ENCODE results near the gene APOH. TPM values are rescaled to one million over a fixed set of nuclear protein-coding genes. Genes with fewer than 3 reads are reported as not detected.

Gene APOH
- total and polyA plus RNA-seq, 12 donors = 0.11 to 1.7 (median 1.5) TPM; not detected in 7

- WGBS, 4 donors = 80 to 83% (median 81%) methylated on average over 2 of the region's 2 CpGs
- H3K4me1 ChIP-seq (replicated peaks in 1 of 2) = peaks cover 6 to 15% of the 10 kb centered on the region in 2 donors
- no peaks in the 10 kb centered on the region for H3K9me3 ChIP-seq (replicated peaks in 1 of 3)
- no peak overlapping the region for H3K4me3 ChIP-seq
- no peaks in the 10 kb centered on the region for H3K27me3 ChIP-seq
- no peaks in the 10 kb centered on the region for H3K36me3 ChIP-seq (replicated peaks in 1 of 2)
- intact Hi-C loops (cut with DNase I) = no loop called here
- H3K27ac ChIP-seq = no peak overlapping the region
- DNase-seq = no peak
- TF ChIP-seq POLR2A (IDR thresholded peaks at IDR 0.05) = no peak
- TF ChIP-seq CTCF (IDR thresholded peaks at IDR 0.05) = no peak
These were observed 40.9 kb upstream of the APOH start for GRCh38 chr17:66270106-66270505.

GRCh38 chr17:66268247-66268927 is 39.2 kb upstream of the APOH start:
- H3K4me3 ChIP-seq = no peak overlapping the region
- H3K36me3 ChIP-seq (replicated peaks in 1 of 2) = no peaks in the 10 kb centered on the region
- peak in 1 of 7 donors; percentile 7 for DNase-seq
- no peaks in the 10 kb centered on the region for H3K27me3 ChIP-seq
- TF ChIP-seq POLR2A (IDR thresholded peaks at IDR 0.05) = no peak
- TF ChIP-seq CTCF (IDR thresholded peaks at IDR 0.05) = no peak
- intact Hi-C loops (cut with DNase I) = no loop called here
- H3K4me1 ChIP-seq (replicated peaks in 1 of 2) = peaks cover 6 to 9% of the 10 kb centered on the region in 2 donors
- H3K9me3 ChIP-seq (replicated peaks in 1 of 3) = no peaks in the 10 kb centered on the region
- no peak overlapping the region for H3K27ac ChIP-seq
- 69 to 75% (median 71%) methylated on average over 8 of the region's 8 CpGs for WGBS, 4 donors

GRCh38 chr17:66264696-66265095 is 35.5 kb upstream of the APOH start:
- H3K4me3 ChIP-seq = no peak overlapping the region
- DNase-seq = no peak
- no peaks in the 10 kb centered on the region for H3K36me3 ChIP-seq (replicated peaks in 1 of 2)
- 84 to 93% (median 90%) methylated on average over 5 of the region's 5 CpGs for WGBS, 4 donors
- H3K27me3 ChIP-seq = no peaks in the 10 kb centered on the region
- TF ChIP-seq CTCF (IDR thresholded peaks at IDR 0.05) = no peak
- no peak for TF ChIP-seq POLR2A (IDR thresholded peaks at IDR 0.05)
- H3K27ac ChIP-seq = no peak overlapping the region
- intact Hi-C loops (cut with DNase I) = no loop called here
- no peaks in the 10 kb centered on the region for H3K9me3 ChIP-seq (replicated peaks in 1 of 3)
- H3K4me1 ChIP-seq (replicated peaks in 1 of 2) = no peaks in the 10 kb centered on the region

- Histone ChIP-seq H3K36me3 (replicated peaks in 1 of 2) (no peaks in the 10 kb centered on the region), H3K27me3 (no peaks in the 10 kb centered on the region), H3K4me3 (no peak overlapping the region), H3K9me3 (replicated peaks in 1 of 3) (no peaks in the 10 kb centered on the region), H3K27ac (no peak overlapping the region), H3K4me1 (replicated peaks in 1 of 2) (no peaks in the 10 kb centered on the region)
- no peak for TF ChIP-seq POLR2A (IDR thresholded peaks at IDR 0.05)
- no peak for TF ChIP-seq CTCF (IDR thresholded peaks at IDR 0.05)
- intact Hi-C loops (cut with DNase I) = no loop called here
- DNase-seq = no peak
- WGBS, 4 donors = 46 to 57% (median 52%) methylated on average over 2 of the region's 2 CpGs
These were observed 33.6 kb upstream of the APOH start for GRCh38 chr17:66262767-66263166.

All from adrenal gland (tissue), 12 donors.